NCI-H2196 (cell line): ENCODE data around the gene PSMB10.

Experiments used
- DNase-seq: peaks from one replicate; lab custom pipeline; 2025; ENCODE audit not compliant: unreplicated experiment; lab: John Stamatoyannopoulos, UW

The PSMB10 gene

GRCh38 chr16:67893743-67894399 is 42.8 kb downstream of the PSMB10 start:
- DNase-seq: no peak

GRCh38 chr16:67892899-67893742 is 43.5 kb downstream of the PSMB10 start, which contains the start of gene PSKH1:
TSS of gene PSKH1 (plus strand) at chr16:67893254. CDS start at chr16:67908750, 15,496 bp downstream.
- peak; percentile 79 for DNase-seq

DNA sequence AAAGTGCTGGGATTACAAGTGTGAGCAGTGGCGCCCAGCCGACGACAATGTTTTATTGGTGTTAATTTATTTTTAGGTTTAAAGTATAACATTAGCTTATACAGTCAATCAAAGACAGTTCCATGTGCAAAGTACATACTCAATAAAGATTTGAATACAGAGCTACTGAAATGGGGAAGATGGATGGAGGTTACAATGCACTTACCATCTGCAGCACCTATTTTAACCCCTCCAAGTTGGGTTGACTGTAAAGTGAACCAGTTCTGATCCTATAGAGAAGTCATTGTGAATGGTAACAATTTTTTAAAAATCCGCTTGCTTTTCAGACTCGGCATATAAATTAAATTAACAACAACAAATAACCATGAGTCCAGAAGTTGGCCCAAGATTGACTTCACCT is 44.3 kb downstream of the PSMB10 start:
- DNase-seq: no peak

- DNase-seq: no peak
These were observed 48.3 kb downstream of the PSMB10 start for GRCh38 chr16:67888331-67888730.

DNA sequence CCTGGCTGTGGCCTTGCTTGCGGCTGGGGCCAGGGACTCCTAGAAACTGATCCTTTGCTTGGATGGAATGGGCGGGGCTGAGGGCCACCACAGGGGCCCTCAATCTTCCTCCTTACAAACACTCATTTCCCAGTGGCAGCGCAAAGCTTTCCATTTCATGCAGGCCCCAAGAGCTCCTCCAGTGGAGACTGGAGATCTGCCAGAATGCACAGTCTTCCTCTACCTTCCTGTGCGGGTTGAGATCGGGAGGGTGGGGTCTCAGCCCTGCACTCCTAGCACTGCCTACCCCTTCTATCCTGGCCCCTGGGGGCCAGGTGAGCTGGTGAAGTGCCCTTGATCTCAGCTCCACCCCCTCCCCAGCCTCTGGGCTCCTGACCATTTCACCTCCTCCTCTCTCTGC is 50.3 kb downstream of the PSMB10 start:
- no peak for DNase-seq

DNA sequence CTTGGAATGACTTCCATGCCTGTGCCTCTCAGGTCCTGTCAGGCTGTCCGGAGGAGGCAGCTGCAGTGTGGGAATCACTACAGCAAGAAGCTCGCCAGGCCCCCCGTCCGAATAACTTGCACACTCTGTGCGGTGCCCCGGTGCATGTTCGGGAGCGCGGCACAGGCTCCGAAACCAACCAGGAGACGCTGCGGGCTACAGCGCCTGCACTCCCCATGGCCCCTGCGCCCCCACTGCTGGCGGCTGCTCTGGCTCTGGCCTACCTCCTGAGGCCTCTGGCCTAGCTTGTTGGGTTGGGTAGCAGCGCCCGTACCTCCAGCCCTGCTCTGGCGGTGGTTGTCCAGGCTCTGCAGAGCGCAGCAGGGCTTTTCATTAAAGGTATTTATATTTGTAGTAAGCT is 50.7 kb downstream of the PSMB10 start:
- DNase-seq: no peak

DNA sequence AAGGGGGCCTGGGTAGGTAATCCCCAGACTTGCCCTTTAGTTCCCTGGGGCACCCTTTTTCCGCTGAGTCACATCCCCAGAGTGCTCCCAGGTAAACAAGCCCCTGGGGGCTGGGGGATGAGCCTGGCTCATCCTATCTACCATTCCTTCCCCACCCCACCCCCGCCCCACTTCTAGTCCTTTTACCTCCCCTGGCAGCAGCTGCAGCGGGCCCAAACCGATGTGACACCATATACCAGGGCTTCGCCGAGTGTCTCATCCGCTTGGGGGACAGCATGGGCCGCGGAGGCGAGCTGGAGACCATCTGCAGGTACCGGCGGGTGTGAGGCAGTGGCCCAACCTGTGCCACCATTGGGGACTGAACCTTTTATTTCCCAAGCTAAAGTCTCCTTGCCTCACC is 51.1 kb downstream of the PSMB10 start:
- DNase-seq: no peak

DNA sequence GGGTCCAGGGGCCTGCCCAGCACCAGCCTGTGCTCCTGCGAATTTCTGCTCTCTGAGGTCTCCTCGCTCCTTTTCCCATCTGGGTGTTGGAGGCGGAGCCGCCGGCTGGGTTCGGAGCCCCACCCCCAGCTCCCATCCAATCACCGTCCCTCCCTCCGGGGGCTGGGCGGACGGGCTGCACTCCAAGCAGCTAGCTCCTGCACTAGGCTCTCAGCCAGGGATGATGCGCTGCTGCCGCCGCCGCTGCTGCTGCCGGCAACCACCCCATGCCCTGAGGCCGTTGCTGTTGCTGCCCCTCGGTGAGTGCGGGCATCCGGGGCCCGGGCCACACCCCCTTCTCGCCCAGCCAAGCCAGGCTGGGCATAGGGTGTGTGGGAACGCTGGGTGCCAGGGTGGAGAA is 52.0 kb downstream of the PSMB10 start, which contains the start of gene NRN1L:
Gene NRN1L (plus strand): TSS at position 202 of the 400 bp plus-strand sequence. CDS start 19 bp downstream, at position 221.
- peak; percentile 85 for DNase-seq
